ENCODE results near the gene MED16. TPM values are rescaled to one million over a fixed set of nuclear protein-coding genes. Genes with fewer than 3 reads are reported as not detected.

The MED16 gene
- total and polyA plus RNA-seq, 2 of the 13 experiments (the other 11 are each of a cell fraction or from before 2014, with no cell fraction given): 13.3 to 14.8 TPM

DNA sequence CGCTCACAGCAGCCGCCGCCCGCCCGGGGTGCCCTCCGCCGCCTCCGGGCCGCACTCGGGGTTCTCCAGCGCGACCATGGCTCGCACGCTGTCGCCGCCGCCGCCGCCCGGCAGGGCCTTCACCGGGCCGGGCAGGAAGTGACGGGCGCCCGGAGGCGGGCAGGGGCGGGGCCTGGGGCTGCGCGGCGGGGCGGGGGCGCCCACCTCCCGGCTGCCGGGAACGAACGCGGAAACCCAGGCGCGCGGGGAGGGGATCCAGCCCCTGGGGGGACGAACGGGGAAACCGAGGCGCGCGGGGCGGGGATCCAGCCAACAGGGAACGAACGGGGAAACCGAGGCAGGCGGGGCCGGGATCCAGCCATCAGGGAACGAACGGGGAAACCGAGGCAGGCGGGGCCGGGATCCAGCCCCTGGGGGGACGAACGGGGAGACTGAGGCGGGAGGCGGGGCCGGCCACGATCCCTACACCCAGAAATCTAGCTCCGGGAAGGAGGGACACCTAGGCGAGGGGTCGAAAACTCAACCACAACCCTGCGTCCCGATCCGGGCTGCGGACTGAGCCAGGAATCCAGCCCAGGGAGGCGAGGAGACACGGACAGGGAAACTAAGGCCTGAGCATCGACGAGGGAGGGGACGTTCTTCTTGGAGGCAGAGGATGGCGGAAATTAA is 20.2 kb upstream of the MED16 start, which contains the start of gene R3HDM4 (continued):
- TF ChIP-seq, protein P1, sequence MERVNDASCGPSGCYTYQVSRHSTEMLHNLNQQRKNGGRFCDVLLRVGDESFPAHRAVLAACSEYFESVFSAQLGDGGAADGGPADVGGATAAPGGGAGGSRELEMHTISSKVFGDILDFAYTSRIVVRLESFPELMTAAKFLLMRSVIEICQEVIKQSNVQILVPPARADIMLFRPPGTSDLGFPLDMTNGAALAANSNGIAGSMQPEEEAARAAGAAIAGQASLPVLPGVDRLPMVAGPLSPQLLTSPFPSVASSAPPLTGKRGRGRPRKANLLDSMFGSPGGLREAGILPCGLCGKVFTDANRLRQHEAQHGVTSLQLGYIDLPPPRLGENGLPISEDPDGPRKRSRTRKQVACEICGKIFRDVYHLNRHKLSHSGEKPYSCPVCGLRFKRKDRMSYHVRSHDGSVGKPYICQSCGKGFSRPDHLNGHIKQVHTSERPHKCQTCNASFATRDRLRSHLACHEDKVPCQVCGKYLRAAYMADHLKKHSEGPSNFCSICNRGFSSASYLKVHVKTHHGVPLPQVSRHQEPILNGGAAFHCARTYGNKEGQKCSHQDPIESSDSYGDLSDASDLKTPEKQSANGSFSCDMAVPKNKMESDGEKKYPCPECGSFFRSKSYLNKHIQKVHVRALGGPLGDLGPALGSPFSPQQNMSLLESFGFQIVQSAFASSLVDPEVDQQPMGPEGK (CRISPR knock-in tag; IDR thresholded peaks at IDR 0.05): peak; percentile 35; the same call in 1 of the 2 replicates
- peak; percentile 36 for TF ChIP-seq KDM5B (CRISPR knock-in tag; IDR thresholded peaks at IDR 0.05; ENCODE audit: borderline replicate concordance)
- 0 out of 2 replicates have a peak, but pooled peaks have one; percentile 23 for TF ChIP-seq POLR2AphosphoS5 (IDR thresholded peaks at IDR 0.05; ENCODE audit: low read depth, low read length)
- TF ChIP-seq MBNL3 (CRISPR knock-in tag; conservative IDR thresholded peaks at IDR 0.05): no peak
- TF ChIP-seq, protein P2, sequence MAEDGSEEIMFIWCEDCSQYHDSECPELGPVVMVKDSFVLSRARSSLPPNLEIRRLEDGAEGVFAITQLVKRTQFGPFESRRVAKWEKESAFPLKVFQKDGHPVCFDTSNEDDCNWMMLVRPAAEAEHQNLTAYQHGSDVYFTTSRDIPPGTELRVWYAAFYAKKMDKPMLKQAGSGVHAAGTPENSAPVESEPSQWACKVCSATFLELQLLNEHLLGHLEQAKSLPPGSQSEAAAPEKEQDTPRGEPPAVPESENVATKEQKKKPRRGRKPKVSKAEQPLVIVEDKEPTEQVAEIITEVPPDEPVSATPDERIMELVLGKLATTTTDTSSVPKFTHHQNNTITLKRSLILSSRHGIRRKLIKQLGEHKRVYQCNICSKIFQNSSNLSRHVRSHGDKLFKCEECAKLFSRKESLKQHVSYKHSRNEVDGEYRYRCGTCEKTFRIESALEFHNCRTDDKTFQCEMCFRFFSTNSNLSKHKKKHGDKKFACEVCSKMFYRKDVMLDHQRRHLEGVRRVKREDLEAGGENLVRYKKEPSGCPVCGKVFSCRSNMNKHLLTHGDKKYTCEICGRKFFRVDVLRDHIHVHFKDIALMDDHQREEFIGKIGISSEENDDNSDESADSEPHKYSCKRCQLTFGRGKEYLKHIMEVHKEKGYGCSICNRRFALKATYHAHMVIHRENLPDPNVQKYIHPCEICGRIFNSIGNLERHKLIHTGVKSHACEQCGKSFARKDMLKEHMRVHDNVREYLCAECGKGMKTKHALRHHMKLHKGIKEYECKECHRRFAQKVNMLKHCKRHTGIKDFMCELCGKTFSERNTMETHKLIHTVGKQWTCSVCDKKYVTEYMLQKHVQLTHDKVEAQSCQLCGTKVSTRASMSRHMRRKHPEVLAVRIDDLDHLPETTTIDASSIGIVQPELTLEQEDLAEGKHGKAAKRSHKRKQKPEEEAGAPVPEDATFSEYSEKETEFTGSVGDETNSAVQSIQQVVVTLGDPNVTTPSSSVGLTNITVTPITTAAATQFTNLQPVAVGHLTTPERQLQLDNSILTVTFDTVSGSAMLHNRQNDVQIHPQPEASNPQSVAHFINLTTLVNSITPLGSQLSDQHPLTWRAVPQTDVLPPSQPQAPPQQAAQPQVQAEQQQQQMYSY (CRISPR knock-in tag; IDR thresholded peaks at IDR 0.05): peak; percentile 85
- TF ChIP-seq NRL (CRISPR knock-in tag; IDR thresholded peaks at IDR 0.05; ENCODE audit: borderline replicate concordance): peak; percentile 68; the same call in 1 of the 2 replicates
- 0 out of 2 replicates have a peak, but pooled peaks have one; percentile 32 for TF ChIP-seq ZNF329 (CRISPR knock-in tag; IDR thresholded peaks at IDR 0.05; ENCODE audit: low read depth)
- peak; percentile 65 for TF ChIP-seq GABPA (IDR thresholded peaks at IDR 0.05; ENCODE audit: low read depth, low read length)
- TF ChIP-seq GABPA (CRISPR knock-in tag; IDR thresholded peaks at IDR 0.05; ENCODE audit: low read depth): peak; percentile 47
- TF ChIP-seq, protein P3, sequence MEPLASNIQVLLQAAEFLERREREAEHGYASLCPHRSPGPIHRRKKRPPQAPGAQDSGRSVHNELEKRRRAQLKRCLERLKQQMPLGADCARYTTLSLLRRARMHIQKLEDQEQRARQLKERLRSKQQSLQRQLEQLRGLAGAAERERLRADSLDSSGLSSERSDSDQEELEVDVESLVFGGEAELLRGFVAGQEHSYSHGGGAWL (CRISPR knock-in tag; IDR thresholded peaks at IDR 0.05): peak; percentile 65
- 0 out of 2 replicates have a peak, but pooled peaks have one; percentile 40 for TF ChIP-seq ZNF501 (CRISPR knock-in tag; IDR thresholded peaks at IDR 0.05)
- TF ChIP-seq, protein P4, sequence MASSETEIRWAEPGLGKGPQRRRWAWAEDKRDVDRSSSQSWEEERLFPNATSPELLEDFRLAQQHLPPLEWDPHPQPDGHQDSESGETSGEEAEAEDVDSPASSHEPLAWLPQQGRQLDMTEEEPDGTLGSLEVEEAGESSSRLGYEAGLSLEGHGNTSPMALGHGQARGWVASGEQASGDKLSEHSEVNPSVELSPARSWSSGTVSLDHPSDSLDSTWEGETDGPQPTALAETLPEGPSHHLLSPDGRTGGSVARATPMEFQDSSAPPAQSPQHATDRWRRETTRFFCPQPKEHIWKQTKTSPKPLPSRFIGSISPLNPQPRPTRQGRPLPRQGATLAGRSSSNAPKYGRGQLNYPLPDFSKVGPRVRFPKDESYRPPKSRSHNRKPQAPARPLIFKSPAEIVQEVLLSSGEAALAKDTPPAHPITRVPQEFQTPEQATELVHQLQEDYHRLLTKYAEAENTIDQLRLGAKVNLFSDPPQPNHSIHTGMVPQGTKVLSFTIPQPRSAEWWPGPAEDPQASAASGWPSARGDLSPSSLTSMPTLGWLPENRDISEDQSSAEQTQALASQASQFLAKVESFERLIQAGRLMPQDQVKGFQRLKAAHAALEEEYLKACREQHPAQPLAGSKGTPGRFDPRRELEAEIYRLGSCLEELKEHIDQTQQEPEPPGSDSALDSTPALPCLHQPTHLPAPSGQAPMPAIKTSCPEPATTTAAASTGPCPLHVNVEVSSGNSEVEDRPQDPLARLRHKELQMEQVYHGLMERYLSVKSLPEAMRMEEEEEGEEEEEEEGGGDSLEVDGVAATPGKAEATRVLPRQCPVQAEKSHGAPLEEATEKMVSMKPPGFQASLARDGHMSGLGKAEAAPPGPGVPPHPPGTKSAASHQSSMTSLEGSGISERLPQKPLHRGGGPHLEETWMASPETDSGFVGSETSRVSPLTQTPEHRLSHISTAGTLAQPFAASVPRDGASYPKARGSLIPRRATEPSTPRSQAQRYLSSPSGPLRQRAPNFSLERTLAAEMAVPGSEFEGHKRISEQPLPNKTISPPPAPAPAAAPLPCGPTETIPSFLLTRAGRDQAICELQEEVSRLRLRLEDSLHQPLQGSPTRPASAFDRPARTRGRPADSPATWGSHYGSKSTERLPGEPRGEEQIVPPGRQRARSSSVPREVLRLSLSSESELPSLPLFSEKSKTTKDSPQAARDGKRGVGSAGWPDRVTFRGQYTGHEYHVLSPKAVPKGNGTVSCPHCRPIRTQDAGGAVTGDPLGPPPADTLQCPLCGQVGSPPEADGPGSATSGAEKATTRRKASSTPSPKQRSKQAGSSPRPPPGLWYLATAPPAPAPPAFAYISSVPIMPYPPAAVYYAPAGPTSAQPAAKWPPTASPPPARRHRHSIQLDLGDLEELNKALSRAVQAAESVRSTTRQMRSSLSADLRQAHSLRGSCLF (CRISPR knock-in tag; IDR thresholded peaks at IDR 0.05; ENCODE audit: borderline replicate concordance): no peak
- TF ChIP-seq GATAD1 (CRISPR knock-in tag; IDR thresholded peaks at IDR 0.05): 0 out of 2 replicates have a peak, but pooled peaks have one; percentile 6
- peak; percentile 74 for TF ChIP-seq ZFY (CRISPR knock-in tag; IDR thresholded peaks at IDR 0.05)
- 0 out of 2 replicates have a peak, but pooled peaks have one; percentile 44 for TF ChIP-seq NFKB2 (CRISPR knock-in tag; IDR thresholded peaks at IDR 0.05; ENCODE audit: borderline replicate concordance)
- TF ChIP-seq ZNF563 (CRISPR knock-in tag; IDR thresholded peaks at IDR 0.05): 0 out of 2 replicates have a peak, but pooled peaks have one; percentile 47
- TF ChIP-seq SP4 (CRISPR knock-in tag; IDR thresholded peaks at IDR 0.05): 0 out of 2 replicates have a peak, but pooled peaks have one; percentile 21
